ENCODE data around the gene RABL3.

RABL3 gene

DNA sequence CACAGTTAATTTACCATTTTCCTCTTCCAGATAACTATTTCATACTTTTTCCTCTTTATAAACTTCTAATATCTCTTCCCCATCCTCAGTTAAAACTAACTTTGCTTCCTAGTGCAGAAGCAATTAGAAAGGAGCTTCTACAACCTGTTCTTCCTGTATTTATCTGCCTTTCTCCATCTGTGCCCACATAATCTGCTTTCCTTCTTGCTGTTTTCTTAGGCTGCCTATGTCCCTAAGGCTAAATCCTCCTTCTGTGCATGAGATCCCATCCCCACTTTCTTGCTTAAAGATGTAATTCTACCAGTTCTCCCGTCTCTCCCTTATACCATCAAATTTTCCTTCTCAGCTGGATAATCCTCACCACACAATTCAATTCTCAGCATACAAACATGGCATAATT is 31.9 kb downstream of the RABL3 start:
- POLR2A ChIA-PET (ENCODE audit: low non-redundant PET): no interaction called here

DNA sequence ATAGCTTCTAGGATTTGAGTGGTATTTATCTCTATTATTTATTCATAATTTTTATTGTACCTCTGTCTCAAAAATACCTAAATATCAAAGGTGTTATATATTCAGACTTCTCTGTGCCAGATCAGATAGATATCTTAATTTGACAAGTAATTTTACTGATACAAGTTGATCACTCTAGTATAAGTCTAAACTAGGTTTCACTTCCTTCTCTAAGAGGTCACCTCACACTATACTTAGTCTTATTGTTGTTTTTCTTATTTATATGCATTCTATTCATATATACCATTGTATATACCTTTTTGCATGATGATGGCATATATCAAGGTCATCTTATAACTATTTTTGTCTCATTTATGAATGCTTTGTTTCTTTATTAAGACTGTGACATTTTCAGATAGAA is 33.9 kb downstream of the RABL3 start:
- POLR2A ChIA-PET (ENCODE audit: low non-redundant PET): no interaction called here
- DNase-seq (ENCODE audit: low spot score): no peak
- TF ChIP-seq, protein P1, sequence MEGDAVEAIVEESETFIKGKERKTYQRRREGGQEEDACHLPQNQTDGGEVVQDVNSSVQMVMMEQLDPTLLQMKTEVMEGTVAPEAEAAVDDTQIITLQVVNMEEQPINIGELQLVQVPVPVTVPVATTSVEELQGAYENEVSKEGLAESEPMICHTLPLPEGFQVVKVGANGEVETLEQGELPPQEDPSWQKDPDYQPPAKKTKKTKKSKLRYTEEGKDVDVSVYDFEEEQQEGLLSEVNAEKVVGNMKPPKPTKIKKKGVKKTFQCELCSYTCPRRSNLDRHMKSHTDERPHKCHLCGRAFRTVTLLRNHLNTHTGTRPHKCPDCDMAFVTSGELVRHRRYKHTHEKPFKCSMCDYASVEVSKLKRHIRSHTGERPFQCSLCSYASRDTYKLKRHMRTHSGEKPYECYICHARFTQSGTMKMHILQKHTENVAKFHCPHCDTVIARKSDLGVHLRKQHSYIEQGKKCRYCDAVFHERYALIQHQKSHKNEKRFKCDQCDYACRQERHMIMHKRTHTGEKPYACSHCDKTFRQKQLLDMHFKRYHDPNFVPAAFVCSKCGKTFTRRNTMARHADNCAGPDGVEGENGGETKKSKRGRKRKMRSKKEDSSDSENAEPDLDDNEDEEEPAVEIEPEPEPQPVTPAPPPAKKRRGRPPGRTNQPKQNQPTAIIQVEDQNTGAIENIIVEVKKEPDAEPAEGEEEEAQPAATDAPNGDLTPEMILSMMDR (conservative IDR thresholded peaks at IDR 0.05; ENCODE audit: low read depth): no peak
- CTCF ChIA-PET: no interaction called here
- H3K27ac ChIP-seq: no peak overlapping the region

More for the DNA sequence above, 31.9 kb downstream of the RABL3 start:
- TF ChIP-seq, protein P1 (conservative IDR thresholded peaks at IDR 0.05; ENCODE audit: low read depth): no peak
- CTCF ChIA-PET: interaction anchor here (0.6 kb wide), 1 partner anchor 10 kb away, joined by 3 read pairs; no protein-coding TSS in a partner anchor
- DNase-seq (ENCODE audit: low spot score): no peak
- no peak overlapping the region for H3K27ac ChIP-seq

- ChIA-PET POLR2A (ENCODE audit: low non-redundant PET) (no interaction called here), CTCF (no interaction called here)
- no peak overlapping the region for H3K27ac ChIP-seq
- TF ChIP-seq, protein P1 (conservative IDR thresholded peaks at IDR 0.05; ENCODE audit: low read depth): no peak
- no peak for DNase-seq (ENCODE audit: low spot score)
These were observed 35.4 kb downstream of the RABL3 start for GRCh38 chr3:120706950-120707349.

GRCh38 chr3:120705884-120706582 is 36.3 kb downstream of the RABL3 start:
- no peak for DNase-seq (ENCODE audit: low spot score)
- POLR2A ChIA-PET (ENCODE audit: low non-redundant PET): no interaction called here
- CTCF ChIA-PET: no interaction called here
- TF ChIP-seq, protein P1 (conservative IDR thresholded peaks at IDR 0.05; ENCODE audit: low read depth): no peak
- H3K27ac ChIP-seq: no peak overlapping the region

DNA sequence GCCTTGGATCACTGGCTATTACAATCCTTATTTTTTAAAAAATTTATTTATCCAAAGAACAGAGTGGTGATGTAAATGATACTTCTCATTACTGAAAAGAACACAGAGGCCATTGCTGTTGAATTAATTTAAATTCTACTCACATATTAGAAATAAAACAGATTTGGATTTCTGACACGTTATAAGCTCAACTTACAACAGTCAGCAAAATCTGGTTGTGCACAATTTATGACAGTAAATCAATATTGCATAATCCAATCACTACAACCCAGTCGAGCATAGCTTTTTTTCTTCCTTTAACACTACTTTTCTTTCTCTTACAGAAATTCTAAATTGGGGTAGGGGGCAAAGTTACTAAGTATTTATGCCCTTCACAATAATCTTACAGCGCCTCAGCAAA is 43.0 kb downstream of the RABL3 start:
- no peak overlapping the region for H3K27ac ChIP-seq
- TF ChIP-seq, protein P1 (conservative IDR thresholded peaks at IDR 0.05; ENCODE audit: low read depth): no peak
- POLR2A ChIA-PET (ENCODE audit: low non-redundant PET): no interaction called here
- DNase-seq (ENCODE audit: low spot score): no peak
- CTCF ChIA-PET: no interaction called here

DNA sequence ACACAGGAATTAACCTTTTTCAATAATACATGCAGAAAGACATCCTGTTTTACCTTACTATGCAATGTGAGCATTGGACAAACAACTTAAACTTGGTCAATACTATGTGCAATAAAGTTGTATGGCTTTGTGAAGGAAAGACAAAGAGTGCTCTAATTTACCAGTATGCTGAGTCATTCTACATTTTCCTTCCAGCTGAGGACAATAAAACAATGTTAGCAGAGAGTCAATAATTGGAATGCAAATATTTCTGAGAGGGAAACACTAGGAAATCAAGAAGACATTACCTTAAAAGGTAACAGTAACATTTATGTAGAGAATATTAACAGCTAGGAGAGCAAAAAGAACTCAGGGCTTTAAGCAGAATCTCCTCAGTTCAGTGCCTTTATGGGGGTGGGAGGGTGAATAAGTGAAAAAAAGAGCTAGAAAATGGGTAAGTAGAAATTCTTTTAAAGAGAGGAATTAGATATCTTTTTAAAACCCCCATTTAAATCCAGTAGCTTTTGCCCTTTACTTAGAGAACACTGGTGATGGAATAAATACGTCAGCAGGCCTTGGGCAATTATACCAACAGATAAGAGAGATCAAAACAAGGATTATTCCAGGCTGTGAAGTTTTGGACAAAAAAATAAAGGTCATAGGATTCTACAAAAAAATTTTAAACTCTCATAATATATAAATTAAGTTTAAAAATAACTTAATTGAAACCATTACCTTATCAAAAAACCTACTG is 48.7 kb downstream of the RABL3 start:
- no peak for DNase-seq (ENCODE audit: low spot score)

More for the DNA sequence above, 48.7 kb downstream of the RABL3 start:
- POLR2A ChIA-PET (ENCODE audit: low non-redundant PET): no interaction called here
- TF ChIP-seq, protein P1 (conservative IDR thresholded peaks at IDR 0.05; ENCODE audit: low read depth): no peak
- H3K27ac ChIP-seq: no peak overlapping the region
- CTCF ChIA-PET: interaction anchor here (1.1 to 1.4 kb wide), 2 partner anchors 11 to 134 kb away, joined by 5 read pairs; no protein-coding TSS in a partner anchor
